K562 (cell line): ENCODE results near the gene HCN3. TPM values are rescaled to one million over a fixed set of nuclear protein-coding genes. Genes with fewer than 3 reads are reported as not detected.
A peak's percentile ranks its signal among the peaks of the same experiment; 100 is the strongest.

Experiments
- ATAC-seq: fragments of 200-7000 bp; cut with Tn5 transposase; 3 replicates; pipeline ENCODE4 v1.9.1; 2020; ENCODE audit warnings: moderate library complexity
- BruUV-seq: library from RNA; stranded (reverse); fragments of 400-500 nt; replicated peaks from 2 replicates; lab custom pipeline; 2021; lab: Mats Ljungman, UMichigan
- CTCF ChIA-PET: fragments of 300-600 bp; formaldehyde crosslinking; extraction: SDS; loops from one replicate; lab custom pipeline; 2021; ENCODE audit warnings: low intra/inter-chr PET ratio; lab: Yijun Ruan, JAX
- POLR2A ChIA-PET: fragments of 300-600, 350-650 bp; sonication (Branson Sonifier 250); formaldehyde crosslinking; extraction: SDS; loops from one replicate; lab custom pipeline; 2021; ENCODE audit warnings: antibody characterized with exemption, inconsistent platforms; lab: Yijun Ruan, JAX
- DNase-seq, 4 experiments: peaks; one replicate each; pipeline versions ENCODE4 v3.0.0 to v3.0.0-alpha.2; 2011 to 2018; ENCODE audit warnings: low spot score in 3 of 4, mixed read lengths in 3 of 4; ENCODE audit errors: extremely low read depth in 1 of 4
- FAIRE-seq: peaks from 2 replicates; lab custom pipeline; 2011; peaks lifted over from hg19 to GRCh38; lab: Jason Lieb, UNC
- H2AFZ ChIP-seq: 2 replicates; pipeline ENCODE4 v1.6.0; 2011; ENCODE audit warnings: low read depth, low read length, control low read depth, inconsistent platforms
- H3K27ac ChIP-seq: fragments of 200-600 bp; 3 replicates; pipeline ENCODE4 v1.8.0; 2011; ENCODE audit warnings: low read depth, mild to moderate bottlenecking, control low read depth, inconsistent platforms, low read length, moderate library complexity, mixed read lengths; ENCODE audit errors: extremely low read depth
- H3K27me3 ChIP-seq, 2 experiments: fragments of 300-600 bp in 1 of 2; 2 replicates in 1 of 2; 3 replicates in 1 of 2; pipeline versions ENCODE4 v1.6.0 to v1.8.0; 2011; ENCODE audit warnings: inconsistent platforms in 2 of 2, low read length in 2 of 2, mild to moderate bottlenecking in 1 of 2, mixed read lengths in 1 of 2, moderate library complexity in 1 of 2; ENCODE audit not compliant: control insufficient read depth in 2 of 2, insufficient read depth in 2 of 2
- H3K36me3 ChIP-seq: fragments of 300-600 bp; 3 replicates; pipeline ENCODE4 v1.8.0; 2011; ENCODE audit warnings: mild to moderate bottlenecking, low read length, inconsistent platforms; ENCODE audit not compliant: control insufficient read depth, insufficient read depth
- H3K4me1 ChIP-seq, 2 experiments: fragments of 200-600 bp in 1 of 2; replicated peaks in 1 of 2; 2 replicates in 1 of 2; 3 replicates in 1 of 2; pipeline versions ENCODE4 v1.5.1 to v1.8.0; 2011; ENCODE audit warnings: inconsistent platforms in 2 of 2, low read length in 2 of 2, mild to moderate bottlenecking in 1 of 2, mixed read lengths in 1 of 2, moderate library complexity in 1 of 2; ENCODE audit not compliant: control insufficient read depth in 2 of 2, insufficient read depth in 2 of 2
- H3K4me2 ChIP-seq: 2 replicates; pipeline ENCODE4 v1.6.1; 2011; ENCODE audit warnings: low read length, control low read depth, inconsistent platforms, mixed read lengths; ENCODE audit not compliant: insufficient read depth
- H3K4me3 ChIP-seq: fragments of 200-600 bp; sonication (generic), shearing (Covaris generic); 2 replicates; pipeline ENCODE4 v1.5.1; 2016; ENCODE audit warnings: control low read depth, inconsistent platforms
- H3K79me2 ChIP-seq: fragments of 200-600 bp; 3 replicates; pipeline ENCODE4 v1.8.0; 2011; ENCODE audit warnings: low read length, inconsistent platforms; ENCODE audit not compliant: control insufficient read depth, insufficient read depth
- H3K9ac ChIP-seq, 2 experiments: 2 replicates each; pipeline versions ENCODE4 v1.6.0 to v1.6.1; 2011; ENCODE audit warnings: low read depth in 2 of 2, low read length in 2 of 2, control low read depth in 1 of 2, inconsistent platforms in 1 of 2, mild to moderate bottlenecking in 1 of 2, mixed read lengths in 1 of 2; ENCODE audit not compliant: insufficient read depth in 1 of 2
- H3K9me1 ChIP-seq: one replicate; pipeline ENCODE4 v1.6.0; 2011; ENCODE audit warnings: inconsistent platforms, mild to moderate bottlenecking, low read length, moderate library complexity; ENCODE audit not compliant: control insufficient read depth, insufficient read depth
- H3K9me3 ChIP-seq: replicated peaks from 2 replicates; pipeline ENCODE4 v1.5.1; 2011; ENCODE audit warnings: low read depth, low read length, inconsistent platforms; ENCODE audit not compliant: control insufficient read depth, insufficient read depth
- H4K20me1 ChIP-seq: replicated peaks from 2 replicates; pipeline ENCODE4 v1.6.1; 2011; ENCODE audit warnings: low read length, inconsistent platforms, mixed read lengths; ENCODE audit not compliant: control insufficient read depth, insufficient read depth
- E2F4 ChIP-seq: sonication (generic); formaldehyde crosslinking; IDR thresholded peaks from 2 replicates; pipeline ENCODE4 v1.8.0; 2022; ENCODE audit warnings: mild to moderate bottlenecking, low read depth, missing genetic modification reagents
- ESRRA ChIP-seq: fragments of 450-650 bp; IDR thresholded peaks from 2 replicates; pipeline ENCODE4 v1.6.1; 2014; ENCODE audit warnings: low read depth, mild to moderate bottlenecking, moderate library complexity, borderline replicate concordance
- MIER1 ChIP-seq: fragments of 450-650 bp; IDR thresholded peaks from 2 replicates; pipeline ENCODE4 v1.6.1; 2016; ENCODE audit warnings: antibody characterized with exemption, mild to moderate bottlenecking, low read depth
- PRMT5 ChIP-seq: sonication (generic); formaldehyde crosslinking; IDR thresholded peaks from 2 replicates; pipeline ENCODE4 v1.5.0; 2020; ENCODE audit warnings: missing genetic modification reagents
- PTRF ChIP-seq: fragments of 450-650 bp; IDR thresholded peaks from 2 replicates; pipeline ENCODE4 v1.6.1; 2016; ENCODE audit warnings: mild to moderate bottlenecking, missing genetic modification characterization, missing compliant biosample characterization
- REST ChIP-seq, 2 experiments: fragments of 450-650 bp; formaldehyde crosslinking in 1 of 2; IDR thresholded peaks; 2 replicates each; pipeline versions ENCODE4 v1.4.0 to v1.6.1; 2014 to 2020; ENCODE audit warnings: mild to moderate bottlenecking in 2 of 2, borderline replicate concordance in 1 of 2, low read depth in 1 of 2
- STAG1 ChIP-seq: sonication (generic); formaldehyde crosslinking; IDR thresholded peaks from 2 replicates; pipeline ENCODE4 v1.5.0; 2020; ENCODE audit warnings: missing genetic modification reagents, borderline replicate concordance
- TFAP4 ChIP-seq: sonication (generic); formaldehyde crosslinking; IDR thresholded peaks from 2 replicates; pipeline ENCODE4 v1.8.0; 2022; ENCODE audit warnings: missing genetic modification reagents, mild to moderate bottlenecking, moderate library complexity, borderline replicate concordance
- ZBTB7A ChIP-seq: IDR thresholded peaks from 2 replicates; pipeline ENCODE4 v1.6.1; 2011; ENCODE audit warnings: low read depth, mild to moderate bottlenecking, low read length, moderate library complexity, borderline replicate concordance; ENCODE audit not compliant: control insufficient read depth
- WGBS: fragments of 100-300 bp; shearing (Covaris generic); methylation state at CpG from one replicate; pipeline ENCODE4 v1.1.6; 2016; ENCODE audit warnings: low coverage, mixed read lengths; ENCODE audit not compliant: insufficient coverage; ENCODE audit errors: missing lambda C conversion rate; 5-methylcytosine and 5-hydroxymethylcytosine counted together
- in situ Hi-C: fragments of 300-500 bp; cut with MboI; formaldehyde crosslinking; loops from 4 replicates; pipeline ENCODE4 v1.15.0; 2018; ENCODE audit warnings: inconsistent platforms, mixed read lengths
- intact Hi-C: fragments of 100-400 bp; cut with micrococcal nuclease; formaldehyde crosslinking; loops from 2 replicates; pipeline ENCODE4 v1.14.2; 2022
- polyA plus RNA-seq, 8 experiments: library from polyadenylated mRNA; depleted of rRNA in 4 of 8; stranded (reverse) in 5 of 8; unstranded in 3 of 8; fragments of >200 nt; fragmentation: Nextera tagmentation in 2 of 8; fragmentation: Illumina TruSeq in 1 of 8; extraction: Ambion mirVana in 2 of 8; extraction: Trizol in 1 of 8; gene quantifications; 2 replicates each; pipeline versions ENCODE4 v1.2.1 to v1.2.3, GENCODE V29; 2011 to 2014; ENCODE audit warnings: inconsistent platforms in 1 of 8, missing spikeins in 1 of 8
- total RNA-seq, 7 experiments: library from RNA; depleted of rRNA in 6 of 7; stranded (reverse); fragments of >200 nt in 6 of 7; fragmentation: Illumina TruSeq in 2 of 7; extraction: Trizol in 2 of 7; gene quantifications; 2 replicates each; pipeline versions ENCODE4 v1.2.1 to v1.2.3, GENCODE V29; 2011 to 2021; ENCODE audit warnings: low replicate concordance in 1 of 7

Gene HCN3
- total and polyA plus RNA-seq, 9 of the 15 experiments (the other 6 are each of a cell fraction or from before 2014, with no cell fraction given) = 0.91 to 9.7 (median 3.9) TPM

- Histone ChIP-seq H3K9me3 (no peaks in the 10 kb centered on the region), H3K9me1 (no peaks in the 10 kb centered on the region), H3K79me2 (peaks cover 9% of the 10 kb centered on the region), H3K36me3 (peaks cover 4% of the 10 kb centered on the region; the same call in 1 of the 3 replicates), H2AFZ (peak overlapping the region; percentile 92), H3K4me2 (peak overlapping the region; percentile 80), H3K27ac (no peak overlapping the region), H3K27me3 (no peaks in the 10 kb centered on the region), H3K4me3 (peak overlapping the region; percentile 57), H3K9ac (peak overlapping the region; percentile 39 to 93; a peak in 3 of 4 replicates), H4K20me1 (no peaks in the 10 kb centered on the region), H3K4me1 (peaks cover 18 to 46% of the 10 kb centered on the region in 2 experiments; a peak in 4 of 5 replicates)
- in situ Hi-C loops = no loop called here
- 2% methylated on average over 22 of the region's 29 CpGs for WGBS
- FAIRE-seq = peak; percentile 60
- CTCF ChIA-PET = interaction anchor here (0.7 to 2.0 kb wide), 3 partner anchors 29 to 45 kb away, joined by 3 to 12 read pairs (median 5); no protein-coding TSS in a partner anchor
- DNase-seq = peak; percentile 75 to 87 (median 84)
- intact Hi-C loops = loop anchor here (1.0 to 2.0 kb wide), 3 partner anchors 23 to 45 kb away; partner anchors contain the start of genes FDPS and PKLR
- peak; percentile 30 for ATAC-seq
- BruUV-seq = no TSS peak
- POLR2A ChIA-PET = interaction anchor here (0.6 to 1.0 kb wide), 6 partner anchors 10 to 95 kb away, joined by 3 to 5 read pairs (median 3); partner anchors contain the start of gene SCAMP3
- TF ChIP-seq PTRF (tag) (no peak), ZBTB7A (peak; percentile 96), PRMT5 (CRISPR knock-in tag) (peak; percentile 85; the same call in 1 of the 2 replicates), TFAP4 (CRISPR knock-in tag) (peak; percentile 68; the same call in 1 of the 2 replicates), E2F4 (CRISPR knock-in tag) (peak; percentile 55; the same call in 1 of the 2 replicates), ESRRA (peak; percentile 58; the same call in 1 of the 2 replicates), STAG1 (peak; percentile 5; the same call in 1 of the 2 replicates), MIER1 (peak; percentile 85), REST (IDR thresholded peaks at IDR 0.05; ENCODE audit: borderline replicate concordance) (peak; percentile 97), REST (CRISPR knock-in tag; IDR thresholded peaks at IDR 0.05; ENCODE audit: low read depth) (peak; percentile 93)
These were observed 832 bp downstream of the HCN3 start for GRCh38 chr1:155277902-155278688.
